Hematopoietic multipotent progenitor cell treated with erythropoietin and hydrocortisone succinate and interleukin-3 and kit ligand, for 17 days (in vitro differentiated cells): ENCODE measurements around the gene ATXN1.
"Not testable (repeated sequence)": the region's sequence is repeated elsewhere in the genome, so short reads cannot be mapped to it uniquely, and the experiment has no call there.

Experiments
- DNase-seq: peaks from one replicate; pipeline ENCODE4 v3.0.0-alpha.2; 2015; ENCODE audit warnings: low spot score

The ATXN1 gene

GRCh38 chr6:16615215-16615614 is 146.0 kb downstream of the ATXN1 start:
- not testable (repeated sequence) for DNase-seq

DNA sequence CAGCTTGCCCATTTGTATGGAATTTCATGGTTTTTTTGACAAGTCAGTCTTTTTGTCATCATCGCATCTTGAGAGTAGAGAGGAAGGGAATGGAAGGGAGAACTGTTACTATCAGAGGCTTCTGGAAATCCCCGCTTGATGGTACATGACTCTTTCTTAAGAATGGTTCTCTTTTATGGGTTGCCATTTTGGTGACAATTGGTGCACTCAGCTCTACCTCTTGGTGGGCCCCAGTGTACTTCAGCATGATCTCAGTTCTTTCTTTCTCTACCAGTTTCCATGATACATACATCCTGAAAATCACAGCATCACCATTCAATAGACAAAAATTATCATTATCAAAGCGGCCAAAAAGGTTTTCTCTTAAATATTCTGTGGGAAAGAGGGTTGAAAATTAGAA is 147.1 kb downstream of the ATXN1 start:
- DNase-seq = not testable (repeated sequence)

GRCh38 chr6:16613504-16613903 is 147.8 kb downstream of the ATXN1 start:
- not testable (repeated sequence) for DNase-seq

DNA sequence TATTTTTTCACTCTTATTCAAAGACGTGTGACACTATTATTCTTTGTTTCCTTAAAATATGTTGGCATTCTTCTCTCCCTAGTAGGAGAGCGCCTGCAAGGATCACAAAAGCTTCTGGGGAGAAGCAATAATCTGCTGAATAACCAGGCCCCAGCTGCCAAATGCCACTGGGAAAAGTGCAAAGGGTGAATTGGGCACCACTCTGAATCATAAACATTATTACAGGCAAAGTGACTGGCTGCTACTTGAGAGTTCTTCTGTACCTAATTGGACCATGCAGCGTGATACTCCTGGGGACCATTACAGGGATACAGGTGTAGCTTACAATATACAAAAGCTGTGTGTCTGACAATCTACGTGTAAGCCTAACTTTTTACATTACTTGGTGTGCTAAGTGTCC is 152.8 kb downstream of the ATXN1 start:
- DNase-seq = no peak

DNA sequence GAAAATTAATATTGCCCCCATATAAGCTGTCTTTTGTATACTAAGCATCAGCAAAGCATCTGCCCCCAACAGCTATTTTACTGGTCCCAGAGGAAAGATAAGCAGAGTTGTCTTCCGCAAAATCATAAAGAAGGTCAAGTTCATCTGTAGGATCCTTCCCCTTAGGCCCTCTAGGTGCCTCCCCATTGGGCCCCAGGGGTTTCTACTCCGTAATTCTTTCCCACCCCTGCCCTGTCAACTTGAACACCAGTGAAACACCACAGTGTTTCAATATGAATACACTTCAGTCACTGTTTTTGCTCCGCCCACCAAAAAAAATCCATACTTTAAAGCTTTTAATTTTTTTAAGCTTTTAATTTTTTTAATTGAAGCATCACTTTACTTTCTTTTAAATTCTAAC is 159.2 kb downstream of the ATXN1 start:
- no peak for DNase-seq

DNA sequence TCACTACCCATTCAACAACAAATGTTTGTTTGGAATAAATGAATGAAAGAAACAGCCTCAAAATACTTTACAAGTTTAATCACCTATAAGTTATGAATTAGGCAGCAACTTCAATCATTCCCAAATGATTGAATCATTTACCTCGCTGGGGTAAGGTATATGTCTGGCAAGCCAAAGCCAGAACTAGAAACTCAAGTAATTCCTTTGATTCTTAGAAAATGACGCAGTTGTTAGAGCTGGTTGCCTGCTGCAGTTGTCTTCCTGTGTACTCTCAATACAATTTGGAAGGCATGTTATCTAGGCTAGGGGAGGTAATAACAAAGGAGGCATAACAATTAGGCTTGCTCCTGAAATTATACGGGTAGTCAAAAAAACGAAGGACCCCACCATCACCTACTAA is 160.6 kb downstream of the ATXN1 start:
- no peak for DNase-seq

- no peak for DNase-seq
Observed at GRCh38 chr6:16600026-16600425, 161.2 kb downstream of the ATXN1 start.

DNA sequence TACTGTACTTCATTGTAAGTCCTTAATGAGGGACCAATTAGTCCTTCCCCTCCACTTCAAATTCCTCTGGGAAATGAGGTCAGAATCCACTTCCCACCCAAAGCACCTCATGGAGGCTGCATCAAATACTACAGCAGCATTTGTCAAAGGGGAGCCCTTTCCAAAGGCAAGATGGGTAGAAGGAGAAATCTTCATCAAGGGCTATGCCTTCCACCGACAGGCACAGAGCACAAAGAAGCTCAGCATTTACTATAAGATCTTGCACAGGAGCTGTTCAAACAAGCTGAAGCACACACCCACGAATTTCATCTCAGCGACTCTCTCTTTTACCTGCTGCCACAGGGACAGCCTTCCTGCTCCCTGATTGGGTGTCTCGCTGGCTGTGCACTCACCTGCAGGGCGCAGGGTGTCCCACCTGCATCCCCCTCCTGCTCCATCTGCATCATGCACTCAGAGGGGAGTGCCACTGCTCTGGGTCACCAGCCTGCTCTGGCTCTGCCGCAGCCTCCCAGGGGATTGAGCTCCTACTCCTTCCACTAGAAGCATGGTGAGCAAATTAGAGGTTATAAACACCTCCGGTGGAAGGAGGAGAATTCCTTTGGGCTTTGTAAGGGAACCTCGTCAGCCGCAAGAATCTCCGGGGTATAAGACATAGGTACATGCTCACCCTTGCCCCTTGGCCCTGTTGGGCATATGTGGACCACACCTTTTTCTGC is 164.5 kb downstream of the ATXN1 start:
- no peak for DNase-seq

- DNase-seq = no peak
Observed at GRCh38 chr6:16595514-16596120, 165.6 kb downstream of the ATXN1 start.

DNA sequence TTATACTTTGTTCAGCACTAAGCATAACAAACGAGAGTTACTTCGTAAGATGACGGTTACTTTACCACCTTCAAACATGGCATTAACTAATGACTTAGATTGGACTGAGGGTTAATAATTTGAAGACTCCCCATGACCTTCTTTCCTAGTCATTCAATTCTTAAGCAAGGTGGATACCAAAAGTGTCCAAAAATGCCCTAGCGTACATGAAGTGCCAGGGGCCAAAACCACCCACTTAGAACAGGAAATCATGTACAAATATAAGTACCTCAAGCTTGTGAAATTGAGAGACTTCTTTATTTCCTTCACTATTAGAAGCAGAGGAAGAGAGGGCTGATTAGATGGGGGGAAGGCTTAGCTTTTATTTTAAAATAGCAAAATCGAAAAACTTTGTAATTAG is 166.4 kb downstream of the ATXN1 start:
- no peak for DNase-seq

- DNase-seq = no peak
Observed at GRCh38 chr6:16592223-16592911, 168.9 kb downstream of the ATXN1 start.

GRCh38 chr6:16591396-16592222 is 169.7 kb downstream of the ATXN1 start:
- no peak for DNase-seq

DNA sequence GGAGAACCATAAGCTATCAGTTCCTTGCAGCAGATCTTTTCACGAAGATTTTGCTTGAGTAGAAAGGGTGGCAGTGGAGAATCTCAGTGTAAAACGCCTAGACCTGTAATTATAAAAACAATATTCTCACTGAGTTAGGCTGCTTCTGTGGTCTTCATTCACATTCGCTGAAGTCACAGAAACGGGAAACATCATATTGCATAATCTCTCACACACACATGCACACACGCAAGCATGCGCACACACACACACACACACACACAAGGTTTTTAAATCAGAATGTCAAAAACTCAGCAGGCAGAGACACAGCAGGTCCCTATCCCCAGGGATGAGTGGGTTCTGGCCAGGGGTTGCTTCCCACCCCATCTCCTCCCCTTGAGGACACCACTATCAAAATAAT is 175.5 kb downstream of the ATXN1 start:
- no peak for DNase-seq

- no peak for DNase-seq
Observed at GRCh38 chr6:16583144-16583762, 178.0 kb downstream of the ATXN1 start.

DNA sequence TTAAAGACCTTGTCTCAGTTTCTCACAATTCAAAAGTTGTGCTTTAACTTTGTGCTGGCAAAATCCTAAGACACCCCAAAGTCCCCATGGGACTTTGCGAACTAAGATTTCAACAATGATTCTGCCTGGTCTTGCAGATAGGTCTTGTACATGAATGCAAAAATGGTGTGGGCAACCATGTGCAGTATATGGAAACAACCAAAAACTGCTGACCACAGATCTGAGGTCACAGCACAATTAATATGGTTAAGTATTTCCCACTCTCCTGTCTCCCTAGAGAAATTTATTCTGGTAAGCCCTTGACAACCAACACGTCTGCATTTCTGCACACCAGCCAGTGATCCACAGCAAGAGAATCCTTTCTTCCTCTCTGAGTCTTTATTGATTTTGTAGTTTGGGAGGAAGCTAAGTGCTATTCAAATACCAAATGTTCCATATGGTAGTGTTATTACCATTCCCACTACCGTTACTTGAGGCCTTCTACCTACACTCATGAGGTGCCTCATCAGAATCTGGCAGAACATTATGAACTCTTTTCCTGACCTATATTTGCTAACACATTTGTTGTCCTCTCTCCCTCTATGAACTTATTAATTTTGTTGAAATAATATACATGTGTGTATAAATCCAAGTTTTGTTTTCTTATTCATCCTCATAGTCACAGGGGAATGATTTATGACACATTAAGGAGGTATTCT is 178.7 kb downstream of the ATXN1 start:
- DNase-seq = no peak

DNA sequence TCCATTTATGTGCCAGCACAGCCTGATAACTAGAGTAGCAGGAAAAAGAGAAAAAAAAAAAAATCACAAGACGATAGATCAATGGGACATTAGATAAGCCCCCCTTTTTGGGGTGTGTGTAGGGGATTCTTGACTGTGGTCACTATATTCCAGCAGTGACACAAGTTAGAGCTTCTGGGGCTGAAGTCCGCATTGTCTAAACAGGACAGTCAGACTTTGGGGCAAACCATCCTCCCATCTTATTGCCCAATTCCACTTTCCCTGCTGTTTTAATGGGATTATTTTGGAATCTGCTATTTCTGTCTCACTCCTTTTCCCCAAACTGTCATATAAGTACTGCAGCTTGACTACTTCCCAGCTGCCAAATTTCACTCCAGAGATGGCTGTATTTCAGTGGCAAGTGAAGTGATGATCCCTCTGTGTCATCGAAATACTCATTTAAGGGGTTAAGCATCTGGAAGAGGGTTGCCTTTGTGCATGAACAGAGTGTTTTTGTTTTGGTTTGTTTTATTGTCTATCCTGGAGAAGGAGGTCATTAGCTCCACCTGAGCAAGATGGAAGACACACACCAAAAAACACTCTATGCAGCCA is 182.5 kb downstream of the ATXN1 start:
- DNase-seq = no peak

DNA sequence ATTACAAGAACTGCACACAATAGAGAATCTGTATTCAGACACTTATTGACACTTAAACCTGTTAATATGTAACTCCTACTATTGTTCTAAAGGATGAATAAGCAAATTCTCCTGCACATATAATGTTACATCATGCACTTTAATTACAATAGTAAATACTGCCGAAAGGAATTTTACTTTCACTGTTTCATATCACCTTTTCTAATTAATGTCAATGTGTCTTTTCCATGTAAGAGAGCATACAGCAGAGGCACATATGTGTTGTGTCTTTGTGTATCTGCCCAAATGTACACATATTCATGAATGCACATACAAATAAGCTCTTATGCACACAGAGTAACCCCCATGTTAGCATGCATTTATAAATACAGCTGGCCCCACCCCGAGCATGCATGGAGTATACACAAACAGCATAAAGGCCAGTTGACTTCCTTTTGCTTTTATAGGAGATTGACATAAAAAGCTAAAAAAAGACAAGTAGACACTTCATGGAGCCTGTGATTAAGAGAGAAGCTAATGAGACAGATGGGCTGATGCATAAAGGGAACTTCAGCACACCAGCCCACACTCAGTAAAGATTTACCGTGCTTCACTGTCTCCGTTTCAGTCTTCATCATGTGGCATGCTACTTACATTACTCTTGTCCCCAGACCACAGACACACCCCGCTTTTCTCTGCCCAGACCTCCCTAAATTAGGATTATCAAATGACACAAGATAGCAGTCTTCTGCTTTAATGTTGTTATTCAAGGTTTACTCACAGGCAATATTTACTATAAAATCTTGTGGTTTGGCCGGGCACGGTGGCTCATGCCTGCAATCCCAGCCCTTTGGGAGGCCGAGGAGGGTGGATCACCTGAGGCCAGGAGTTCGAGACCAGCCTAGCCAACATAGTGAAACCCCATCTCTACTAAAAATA is 184.6 kb downstream of the ATXN1 start:
- DNase-seq = no peak

GRCh38 chr6:16575655-16576054 is 185.6 kb downstream of the ATXN1 start:
- DNase-seq = no peak

GRCh38 chr6:16572943-16573342 is 188.3 kb downstream of the ATXN1 start:
- no peak for DNase-seq

DNA sequence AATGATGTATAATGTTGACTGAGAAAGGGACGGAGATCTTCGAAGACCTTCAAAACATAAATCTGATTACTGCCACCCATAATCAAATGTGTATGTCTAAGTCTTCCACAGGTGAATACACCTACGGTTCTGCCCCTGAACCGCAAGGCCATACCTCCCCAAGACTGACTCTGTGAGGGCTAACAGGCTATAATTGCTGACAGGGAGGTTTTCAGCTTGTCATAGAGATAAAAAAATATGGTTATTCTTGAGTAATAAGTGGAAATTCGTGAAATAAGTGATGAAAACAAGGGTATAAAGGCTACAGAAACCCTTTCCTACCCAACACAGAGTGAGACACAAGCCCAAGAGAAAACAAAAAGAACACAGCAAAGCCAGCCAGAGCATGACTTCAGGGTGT is 188.9 kb downstream of the ATXN1 start:
- no peak for DNase-seq
